UCSD-AML1 (cell line): ENCODE measurements around the gene ZSCAN2.
"Not testable (repeated sequence)": the region's sequence is repeated elsewhere in the genome, so short reads cannot be mapped to it uniquely, and the experiment has no call there.

Source experiments
- DNase-seq: peaks from one replicate; lab custom pipeline; 2025; ENCODE audit not compliant: unreplicated experiment; lab: John Stamatoyannopoulos, UW

The ZSCAN2 gene

DNA sequence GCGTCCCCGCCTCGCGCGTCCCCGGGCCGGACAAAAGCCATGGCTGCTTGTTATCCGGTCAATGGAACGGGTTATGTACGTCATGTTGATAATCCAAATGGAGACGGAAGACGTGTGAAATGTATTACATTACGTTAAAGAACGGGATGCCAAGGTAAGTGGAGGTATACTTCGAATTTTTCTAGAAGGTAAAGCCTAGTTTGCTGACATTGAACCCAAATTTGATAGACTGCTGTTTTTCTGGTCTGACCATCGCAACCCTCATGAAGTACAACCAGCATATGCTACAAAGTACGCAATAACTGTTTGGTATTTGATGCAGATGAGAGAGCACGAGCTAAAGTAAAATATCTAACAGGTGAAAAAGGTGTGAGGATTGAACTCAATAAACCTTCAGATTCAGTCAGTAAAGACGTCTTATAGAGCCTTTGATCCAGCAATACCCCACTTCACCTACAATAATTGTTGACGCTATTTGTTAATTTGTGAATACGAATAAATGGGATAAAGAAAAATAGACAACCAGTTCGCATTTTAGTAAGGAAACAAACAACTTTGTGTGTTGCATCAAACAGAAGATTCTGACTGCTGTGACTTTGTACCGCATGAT is 33.5 kb downstream of the ZSCAN2 start:
- no peak for DNase-seq

DNA sequence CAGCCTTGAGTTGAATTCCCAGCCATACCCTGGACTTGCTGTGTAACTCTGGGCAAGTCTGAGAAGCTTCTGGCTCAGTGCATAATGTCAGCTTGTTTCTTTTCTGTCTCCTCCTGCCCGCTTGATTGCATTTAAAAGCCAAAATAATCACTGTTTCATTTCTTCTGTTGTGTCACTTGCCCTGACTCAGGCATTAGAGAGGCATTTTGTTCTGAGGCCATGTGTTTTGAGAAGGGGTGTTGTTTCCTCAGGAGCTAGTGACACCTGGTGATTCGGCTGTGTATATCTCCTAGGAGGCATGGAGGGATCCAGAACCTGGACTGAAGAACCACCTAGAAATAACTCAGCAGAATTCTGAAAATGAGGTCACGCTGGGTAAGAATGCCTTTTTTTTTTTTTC is 37.3 kb downstream of the ZSCAN2 start:
- no peak for DNase-seq

DNA sequence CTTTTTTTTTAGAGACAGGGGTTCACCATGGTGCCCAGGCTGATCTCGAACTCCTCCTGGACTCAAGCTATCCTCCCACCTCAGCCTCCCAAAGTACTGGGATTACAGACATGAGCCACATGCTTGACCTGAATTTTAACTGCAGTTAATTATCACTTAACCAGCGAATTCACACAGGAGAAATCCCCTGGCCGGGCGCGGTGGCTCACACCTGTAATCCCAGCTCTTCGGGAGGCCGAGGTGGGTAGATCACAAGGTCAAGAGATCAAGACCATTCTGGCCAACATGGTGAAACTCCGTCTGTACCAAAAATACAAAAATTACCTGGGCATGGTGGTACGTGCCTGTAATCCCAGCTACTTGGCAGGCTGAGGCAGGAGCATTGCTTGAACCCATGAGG is 41.1 kb downstream of the ZSCAN2 start:
- not testable (repeated sequence) for DNase-seq

DNA sequence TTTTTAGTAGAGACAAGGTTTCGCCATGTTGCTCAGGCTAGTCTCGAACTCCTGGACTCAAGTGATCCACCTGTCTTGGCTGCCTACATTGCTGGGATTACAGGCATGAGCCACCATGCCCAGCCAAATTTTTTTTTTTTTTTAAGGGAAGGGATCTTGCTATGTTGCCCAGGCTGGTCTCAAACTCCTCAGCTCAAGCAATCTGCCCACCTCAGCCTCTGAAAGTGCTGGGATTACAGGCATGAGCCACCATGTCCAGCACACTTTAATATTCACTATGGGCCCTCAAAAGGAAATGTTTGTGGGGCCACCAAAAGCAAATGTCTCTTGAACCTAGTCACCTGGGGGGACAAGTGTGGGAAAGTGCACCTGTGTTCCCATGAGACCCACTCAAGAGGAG is 41.8 kb downstream of the ZSCAN2 start:
- DNase-seq: not testable (repeated sequence)

DNA sequence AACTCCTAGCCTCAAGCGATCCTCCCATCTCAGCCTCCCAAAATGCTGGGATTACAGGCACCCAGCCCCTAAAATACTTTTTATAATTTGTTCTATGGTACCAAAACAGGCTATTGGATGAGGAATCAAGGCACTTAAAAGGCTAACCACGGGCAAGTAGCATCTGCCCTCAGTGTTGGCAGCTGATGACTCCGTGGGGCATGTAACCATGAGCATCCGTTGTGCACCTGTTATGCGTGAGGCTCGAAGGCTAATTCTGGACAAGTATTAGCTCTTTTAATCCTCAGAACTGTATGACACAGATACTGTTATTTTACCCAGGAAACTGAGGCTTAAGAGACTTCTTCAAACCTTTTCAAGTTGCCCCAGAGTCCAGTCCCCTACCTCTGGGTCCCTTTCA is 43.0 kb downstream of the ZSCAN2 start:
- no peak for DNase-seq

DNA sequence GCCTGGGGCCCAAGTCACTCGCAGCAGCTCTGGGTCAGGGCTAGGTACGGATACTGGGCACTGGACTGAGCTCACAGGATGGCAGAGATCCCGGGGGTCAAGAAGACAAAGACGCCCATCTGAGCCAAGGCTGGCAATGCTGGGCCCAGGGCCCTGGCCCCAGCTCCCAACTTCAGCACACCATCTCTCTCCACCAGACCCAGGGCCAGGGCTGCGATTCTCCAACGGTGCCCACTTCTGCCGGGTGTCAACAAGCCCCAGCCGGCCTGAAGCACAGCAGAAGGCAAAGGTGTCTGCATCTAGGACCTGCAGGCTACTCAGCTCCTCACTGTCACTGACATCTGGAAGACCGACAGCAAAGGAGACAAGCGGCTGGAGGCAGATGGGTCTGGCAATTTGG is 44.7 kb downstream of the ZSCAN2 start:
- DNase-seq: no peak

DNA sequence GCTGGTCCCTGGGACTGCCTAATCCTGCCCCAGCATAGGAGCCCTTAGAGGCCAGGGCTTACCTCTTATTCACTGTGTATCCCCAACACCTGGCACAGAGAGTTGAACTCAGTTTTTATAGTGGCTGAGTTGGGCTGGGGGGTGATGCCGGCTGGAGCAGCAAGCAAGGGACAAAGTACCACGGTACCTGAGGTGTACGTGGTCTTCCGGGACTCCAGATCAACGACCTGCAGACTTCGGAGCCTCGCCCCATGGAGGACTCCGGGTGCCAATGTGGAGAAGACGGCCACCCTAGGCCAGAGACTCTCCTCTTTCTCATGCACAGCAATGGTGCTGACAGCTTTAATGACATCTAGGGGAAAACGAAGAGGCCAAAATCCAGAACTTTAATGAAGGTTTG is 45.2 kb downstream of the ZSCAN2 start:
- DNase-seq: no peak

DNA sequence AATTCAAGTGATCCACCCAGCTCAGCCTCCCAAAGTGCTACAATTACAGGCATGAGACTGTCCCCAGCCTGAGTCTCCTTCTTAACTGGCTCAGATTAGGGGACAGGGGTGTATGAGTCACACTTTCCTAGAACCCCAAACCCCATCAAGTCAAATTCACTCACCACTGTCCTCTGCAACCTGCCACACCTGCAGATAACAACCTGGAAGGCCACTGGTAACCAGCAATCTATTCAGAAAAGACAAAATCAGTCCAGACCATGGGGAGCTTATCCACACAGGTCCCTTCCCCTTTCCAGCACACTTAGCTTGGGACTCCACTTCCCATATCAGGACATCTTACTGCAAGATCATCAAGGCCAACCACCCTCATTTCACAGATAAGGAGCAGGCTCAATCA is 46.9 kb downstream of the ZSCAN2 start:
- DNase-seq: no peak

DNA sequence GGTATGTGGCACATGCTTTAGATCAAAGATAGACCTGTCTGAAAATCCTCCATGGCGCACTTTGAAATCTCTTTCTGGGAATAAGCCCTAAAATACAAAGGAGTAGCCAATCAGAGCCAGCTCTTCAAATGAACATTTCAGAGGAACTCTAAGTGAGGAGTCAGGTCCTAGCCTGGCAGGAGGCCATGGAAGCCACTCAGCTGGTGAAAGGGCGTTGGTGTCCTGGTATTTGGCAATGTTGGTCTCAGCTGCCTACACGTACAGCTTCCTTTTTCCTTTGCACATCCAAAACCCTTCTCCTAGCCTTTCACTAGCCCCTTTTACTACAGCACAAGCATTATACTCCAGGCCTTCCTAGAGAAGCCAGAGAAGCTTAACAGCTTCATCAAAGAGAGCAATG is 47.7 kb downstream of the ZSCAN2 start:
- DNase-seq: no peak

DNA sequence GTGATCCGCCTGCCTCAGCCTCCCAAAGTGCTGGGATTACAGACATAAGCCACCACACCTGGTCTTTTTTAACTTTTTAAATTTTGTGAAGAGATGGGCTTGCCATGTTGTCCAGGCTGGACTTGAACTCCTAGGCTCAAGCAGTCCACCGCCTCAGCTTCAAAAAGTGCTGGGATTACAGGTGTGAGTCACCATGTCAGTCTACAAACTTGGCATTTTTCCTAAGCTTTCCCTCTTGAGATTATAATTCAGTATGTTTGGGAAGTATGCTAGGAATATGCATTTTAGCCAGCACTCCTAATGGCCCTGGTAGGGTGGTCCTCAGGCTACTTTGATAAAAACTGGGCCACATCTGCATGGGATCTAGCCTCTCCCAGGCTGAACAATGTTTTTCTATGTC is 48.9 kb downstream of the ZSCAN2 start:
- DNase-seq: no peak

DNA sequence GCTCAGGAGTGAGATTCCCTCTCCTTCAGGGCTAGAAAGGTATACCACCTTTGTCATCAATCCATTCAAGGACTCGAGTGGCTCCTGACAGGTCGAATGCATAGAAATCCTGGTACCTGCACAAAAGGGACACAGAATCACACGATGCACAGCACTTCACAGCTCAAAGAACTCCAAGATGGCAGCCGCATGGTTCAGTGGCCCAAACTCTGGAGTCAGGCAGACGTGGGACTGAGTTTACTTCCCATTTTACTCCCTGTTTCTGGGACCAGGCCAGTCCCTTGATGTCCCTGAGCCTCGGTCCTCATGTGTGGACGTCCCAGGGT is 52.7 kb downstream of the ZSCAN2 start:
- DNase-seq: no peak

DNA sequence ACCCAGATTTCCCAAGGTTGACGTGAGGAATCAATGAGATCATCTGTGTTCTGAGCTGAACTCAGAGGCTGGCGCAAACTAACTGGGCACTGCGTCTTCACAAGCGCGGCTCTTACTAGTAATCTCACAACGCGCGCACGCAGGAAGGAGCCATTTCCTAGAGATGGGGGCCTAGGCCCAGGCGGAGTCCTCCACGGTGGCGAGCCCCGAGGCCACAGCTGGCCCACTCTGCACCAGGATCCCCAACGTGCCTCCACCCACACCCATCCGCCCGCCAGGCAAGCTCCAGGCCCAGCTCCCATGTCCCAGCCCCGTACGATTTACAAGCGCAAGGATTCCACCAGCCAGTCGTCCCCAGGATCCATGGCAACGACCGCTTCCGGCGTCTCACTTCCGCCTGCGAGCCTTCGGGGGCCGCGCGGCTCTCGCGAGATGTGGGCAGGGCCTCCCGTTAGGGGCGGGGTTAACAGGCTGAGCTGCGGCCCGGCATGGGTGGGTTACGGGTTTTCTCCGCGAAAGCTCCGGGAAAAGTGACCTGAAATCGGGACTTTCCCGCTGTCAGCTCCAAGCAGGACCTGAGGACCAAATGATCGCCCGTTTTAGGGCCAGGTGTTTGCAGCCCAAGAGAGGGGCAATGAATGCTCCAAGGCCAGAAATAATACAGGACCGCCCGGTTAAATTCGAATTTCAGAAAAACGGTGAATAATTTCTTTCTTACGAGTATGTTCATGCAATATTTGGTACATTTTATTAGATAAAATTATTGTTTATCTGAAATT is 53.3 kb downstream of the ZSCAN2 start, which contains the start of gene WDR73:
WDR73 (minus strand) TSS at position 374 of the 779 bp plus-strand sequence; CDS start at position 365, 9 bp downstream.
- DNase-seq: peak; percentile 94

DNA sequence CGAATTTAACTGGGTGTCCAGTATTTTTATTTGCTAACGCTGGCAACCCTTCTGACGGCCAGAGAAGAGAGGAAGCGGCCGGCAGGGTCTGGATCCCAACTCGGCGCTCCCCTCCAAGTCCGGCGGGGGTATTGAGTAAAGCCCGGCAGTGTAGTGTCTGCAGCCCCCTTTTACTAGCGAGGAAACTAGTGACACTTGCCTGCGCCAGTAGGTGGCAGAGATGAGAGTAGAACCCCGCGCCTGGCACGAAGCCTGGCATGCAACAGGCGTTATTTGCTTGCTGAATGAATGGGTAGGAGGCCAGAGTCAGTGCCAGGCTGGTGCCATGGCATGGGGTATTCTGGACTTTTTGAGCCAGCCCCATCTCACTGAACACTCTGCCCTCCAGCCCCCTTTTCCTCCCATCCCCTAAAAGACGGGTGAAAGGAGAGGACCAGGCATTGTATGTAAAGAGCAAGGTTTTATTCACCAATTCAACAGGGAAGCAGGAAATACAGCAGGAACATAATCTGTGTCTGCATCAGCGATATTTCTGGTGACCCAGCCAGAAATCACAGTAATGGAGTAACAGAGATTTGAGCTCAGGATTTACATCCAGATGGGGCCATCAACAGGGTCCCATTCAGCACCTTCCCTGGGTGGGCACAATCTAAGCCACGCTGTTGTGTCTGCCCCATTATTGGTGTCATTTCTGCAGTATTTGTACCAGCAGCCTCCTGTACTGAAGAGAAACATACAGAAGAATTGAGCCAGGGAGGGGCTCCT is 54.1 kb downstream of the ZSCAN2 start:
- DNase-seq: peak; percentile 77

DNA sequence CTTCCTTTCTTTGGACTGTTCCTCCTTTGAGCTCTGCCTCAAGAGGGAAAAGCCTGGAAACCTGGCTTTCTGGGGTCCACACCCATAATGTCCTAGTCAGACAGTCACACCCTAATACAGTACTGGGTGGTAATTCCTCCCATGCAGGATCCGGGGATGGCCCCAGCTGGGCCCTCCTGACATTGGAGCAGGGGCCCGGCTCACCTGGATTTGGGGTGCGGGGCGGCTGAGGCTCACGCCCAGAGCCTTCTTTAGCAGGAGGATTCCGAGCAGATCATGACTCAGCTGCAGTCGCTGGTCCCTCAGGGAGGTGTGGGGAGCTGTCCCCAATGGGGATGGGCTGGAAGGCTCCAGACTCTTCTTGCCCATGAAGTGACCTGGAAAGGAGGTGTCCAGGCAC is 56.2 kb downstream of the ZSCAN2 start:
- no peak for DNase-seq

DNA sequence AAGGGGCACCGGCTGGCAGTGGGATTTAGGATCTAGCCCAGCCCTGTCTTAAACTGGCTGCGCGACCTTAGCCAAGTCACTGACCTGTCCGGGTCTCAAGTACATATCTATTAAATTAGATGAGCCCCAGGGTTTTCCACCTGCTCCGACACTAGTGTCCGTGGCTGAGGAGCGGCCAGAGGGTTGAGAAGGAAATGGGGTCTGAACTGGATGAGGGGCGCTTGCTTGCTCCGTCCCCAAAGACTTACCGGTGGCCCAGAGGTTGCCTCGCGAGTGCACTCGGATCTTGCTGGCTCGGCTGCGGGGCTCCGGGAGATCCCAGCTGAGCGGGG is 56.9 kb downstream of the ZSCAN2 start:
- no peak for DNase-seq

DNA sequence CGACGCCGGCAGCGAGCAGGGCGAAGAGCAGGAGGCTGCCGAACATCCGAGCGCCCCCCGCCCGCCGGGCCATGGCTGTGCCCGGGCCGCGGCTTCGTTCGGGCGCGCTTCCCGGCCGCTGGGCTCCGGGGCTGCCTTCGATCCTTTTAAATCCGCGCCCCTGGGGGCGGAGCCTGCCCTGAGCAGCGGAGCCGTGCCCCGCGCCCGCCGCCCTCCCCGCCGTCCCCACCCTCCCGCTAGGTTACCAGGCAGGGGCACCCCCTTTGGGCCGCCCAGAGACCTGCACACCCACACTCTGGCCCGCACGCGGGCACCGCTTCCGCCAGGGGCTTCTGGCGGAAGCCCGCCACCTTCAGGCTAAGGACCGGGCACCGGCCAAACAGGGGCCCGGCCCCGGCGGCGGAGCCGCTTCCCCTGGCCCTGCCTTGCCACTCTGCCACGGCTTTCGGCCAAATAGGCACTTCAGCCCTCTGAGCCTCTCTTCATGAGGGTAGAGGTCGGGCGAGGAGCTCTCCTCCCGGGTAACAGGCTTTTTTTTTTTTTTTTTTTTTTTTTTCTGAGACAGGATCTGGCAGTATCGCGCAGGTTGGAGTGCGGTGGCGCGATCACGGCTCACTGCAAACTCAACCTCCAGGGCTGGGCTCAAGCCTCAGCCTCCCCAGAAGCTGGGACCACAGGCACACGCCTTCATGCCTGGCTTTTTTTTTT is 57.4 kb downstream of the ZSCAN2 start, which contains the start of gene NMB:
NMB (minus strand) TSS at position 120 of the 708 bp plus-strand sequence; CDS start at position 73, 47 bp downstream.
- DNase-seq: peak; percentile 87

DNA sequence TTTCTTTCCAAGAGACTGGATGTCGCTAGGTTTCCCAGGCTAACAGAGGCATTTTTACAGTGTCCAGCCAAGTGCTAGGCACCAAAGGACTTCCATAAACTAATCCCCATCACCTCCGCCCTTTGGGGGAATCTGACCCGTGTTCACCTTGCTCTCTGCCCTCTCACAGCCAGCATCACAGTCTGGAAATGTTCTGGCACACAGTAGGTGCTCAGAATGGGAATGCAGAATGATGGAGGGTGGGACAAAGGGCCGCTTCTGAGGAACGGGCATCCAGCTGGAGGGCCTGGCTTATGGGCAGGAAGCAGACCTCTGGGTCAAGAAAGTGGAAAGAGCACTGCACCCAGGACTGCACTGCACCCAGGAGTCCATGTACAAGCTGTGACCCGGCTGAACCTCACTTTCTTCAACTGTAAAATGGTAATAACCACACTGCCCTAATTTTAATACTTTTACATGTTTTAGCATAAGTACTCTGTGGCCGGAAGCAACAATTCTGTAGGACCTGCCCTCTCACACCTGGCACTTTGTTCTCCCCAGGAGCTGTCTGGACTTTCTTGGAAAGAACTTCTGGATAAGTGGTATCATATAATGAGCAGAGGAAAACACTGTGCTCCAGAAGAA is 58.1 kb downstream of the ZSCAN2 start:
- DNase-seq: no peak

DNA sequence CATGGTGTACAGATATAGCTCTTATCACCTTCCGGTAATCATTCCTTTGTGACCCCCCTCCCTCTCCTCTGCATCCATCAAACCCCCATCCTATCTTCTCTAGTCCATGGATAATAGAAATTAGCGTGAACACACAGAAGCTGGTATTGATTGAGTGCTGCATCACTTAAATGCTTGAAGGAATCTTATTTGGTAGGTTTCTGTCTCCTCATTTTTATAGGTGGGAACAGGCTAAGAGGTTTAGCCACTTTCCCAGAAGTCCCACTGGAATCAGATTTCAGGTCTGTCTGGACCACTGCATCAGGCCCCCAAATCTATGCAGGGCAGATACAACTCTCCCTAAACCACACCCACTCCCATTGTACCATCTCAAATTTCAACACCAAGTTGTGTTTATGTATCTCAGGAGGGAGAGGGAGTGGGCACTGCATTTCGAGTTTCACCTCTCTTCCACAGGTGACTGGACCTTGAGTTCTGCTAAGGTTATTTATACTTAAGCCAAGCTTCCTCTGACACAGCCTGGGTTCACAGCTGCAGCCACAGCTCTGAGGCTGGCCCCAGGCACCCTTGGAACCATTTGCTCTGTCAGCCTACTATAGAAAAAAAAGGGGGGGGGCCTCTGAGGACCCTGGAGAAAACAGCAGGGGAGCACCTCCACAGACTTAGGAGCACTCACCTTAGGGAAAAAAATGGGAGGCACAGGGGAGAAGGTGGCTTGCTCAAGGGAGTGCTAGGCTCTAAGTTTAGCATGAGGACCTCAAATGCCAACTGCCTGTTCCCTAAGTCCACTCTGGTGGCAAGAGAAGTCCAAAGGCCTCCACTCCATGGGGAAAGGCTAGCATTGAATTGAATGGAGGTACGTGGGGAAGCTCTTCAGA is 59.3 kb downstream of the ZSCAN2 start:
- no peak for DNase-seq

DNA sequence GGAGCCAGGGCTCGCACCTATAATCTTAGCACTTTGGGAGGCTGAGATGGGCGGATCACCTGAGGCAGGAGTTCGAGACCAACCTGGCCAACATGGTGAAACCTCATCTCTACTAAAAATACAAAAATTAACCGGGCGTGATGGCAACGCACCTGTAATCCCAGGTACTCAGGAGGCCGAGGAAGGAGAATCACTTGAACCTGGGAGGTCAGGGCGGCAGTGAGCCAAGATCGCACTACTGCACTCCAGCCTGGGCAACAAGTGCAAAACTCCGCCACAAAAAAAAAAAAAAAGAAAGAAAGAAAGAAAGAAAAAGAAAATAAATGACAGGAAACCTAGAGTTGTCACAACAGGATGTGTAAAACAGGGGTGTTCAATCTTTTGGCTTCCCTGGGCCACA is 60.2 kb downstream of the ZSCAN2 start:
- no peak for DNase-seq

DNA sequence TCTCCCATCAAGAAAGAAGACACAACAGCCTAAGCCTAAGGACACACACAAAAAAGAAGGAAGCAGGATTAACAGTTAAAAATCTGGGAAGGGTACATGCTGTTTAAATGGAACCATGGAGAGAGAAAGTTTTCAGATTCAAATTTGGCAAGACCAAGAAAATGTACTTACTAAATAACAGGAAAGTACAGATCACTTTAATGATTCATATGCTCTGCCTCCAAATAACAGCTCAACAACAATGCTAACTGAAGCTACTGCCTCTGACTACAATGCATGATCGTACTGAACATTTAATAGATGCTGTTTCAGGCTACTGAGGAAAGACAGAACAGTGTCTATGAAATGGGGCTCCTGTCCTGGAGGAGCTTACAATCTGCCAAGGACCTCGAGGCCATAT is 65.6 kb downstream of the ZSCAN2 start:
- no peak for DNase-seq
